GM21423 (cell line): ENCODE data around the gene TRUB1.

ENCODE experiments used
- ATAC-seq: cut with Tn5 transposase; IDR thresholded peaks from one replicate; pipeline ENCODE4 v1.9.1; 2021; ENCODE audit warnings: mild to moderate bottlenecking, moderate library complexity; ENCODE audit not compliant: unreplicated experiment

The TRUB1 gene

GRCh38 chr10:114974625-114975024 lies 36.6 kb downstream of the TRUB1 start:
- no peak for ATAC-seq

GRCh38 chr10:114975091-114975490 lies 37.1 kb downstream of the TRUB1 start:
- no peak for ATAC-seq

GRCh38 chr10:114982989-114983388 lies 45.0 kb downstream of the TRUB1 start:
- no peak for ATAC-seq

GRCh38 chr10:114987995-114988394 lies 50.0 kb downstream of the TRUB1 start:
- ATAC-seq: no peak

DNA sequence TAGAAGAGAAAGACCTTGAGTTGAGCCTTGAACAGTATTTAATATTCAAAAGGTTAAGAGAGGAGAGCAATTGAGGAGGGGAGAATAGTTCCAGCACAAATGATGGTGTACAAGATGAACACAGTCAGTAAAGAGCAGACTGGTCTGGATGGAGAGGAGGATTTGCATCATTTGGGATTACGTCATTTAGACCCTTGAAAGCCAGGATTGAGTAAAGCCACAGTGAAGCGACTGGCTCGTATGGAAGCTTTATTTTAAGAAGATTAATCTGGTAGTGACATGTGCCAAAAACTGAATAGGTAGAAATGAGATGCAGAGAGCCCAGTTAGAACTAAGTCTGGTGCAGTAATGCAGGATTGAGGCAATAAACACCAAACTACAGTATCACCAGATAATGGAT lies 52.6 kb downstream of the TRUB1 start:
- no peak for ATAC-seq

- ATAC-seq: no peak
Observed at GRCh38 chr10:114990991-114991390, 53.0 kb downstream of the TRUB1 start.

DNA sequence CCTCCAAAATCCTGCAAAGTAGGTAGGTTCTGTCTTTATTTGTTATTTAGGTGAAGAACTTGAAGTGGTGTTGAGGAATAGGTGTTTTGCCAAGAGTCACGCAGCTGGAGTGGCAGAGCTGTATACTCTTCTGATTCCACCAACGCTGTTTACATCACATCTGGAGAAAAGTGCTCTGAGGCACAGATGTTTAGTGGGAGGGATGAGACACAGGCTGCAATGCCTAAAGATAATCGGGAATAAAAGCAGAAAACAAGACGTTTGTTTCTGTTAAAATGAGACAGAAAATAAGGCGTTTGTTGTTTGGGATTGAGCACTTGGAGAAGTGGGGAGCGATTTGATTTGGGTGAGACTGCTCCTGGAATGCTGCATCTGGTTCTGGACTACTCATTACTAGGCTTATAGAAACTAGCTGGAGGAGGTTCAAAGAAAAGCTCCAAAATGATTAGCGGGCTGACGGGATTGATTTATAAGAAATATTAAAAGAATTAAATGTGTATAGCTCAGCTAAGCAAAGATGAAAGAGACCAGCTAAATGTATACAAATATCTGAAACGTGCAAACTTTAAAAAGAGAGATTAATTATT lies 54.3 kb downstream of the TRUB1 start:
- no peak for ATAC-seq

DNA sequence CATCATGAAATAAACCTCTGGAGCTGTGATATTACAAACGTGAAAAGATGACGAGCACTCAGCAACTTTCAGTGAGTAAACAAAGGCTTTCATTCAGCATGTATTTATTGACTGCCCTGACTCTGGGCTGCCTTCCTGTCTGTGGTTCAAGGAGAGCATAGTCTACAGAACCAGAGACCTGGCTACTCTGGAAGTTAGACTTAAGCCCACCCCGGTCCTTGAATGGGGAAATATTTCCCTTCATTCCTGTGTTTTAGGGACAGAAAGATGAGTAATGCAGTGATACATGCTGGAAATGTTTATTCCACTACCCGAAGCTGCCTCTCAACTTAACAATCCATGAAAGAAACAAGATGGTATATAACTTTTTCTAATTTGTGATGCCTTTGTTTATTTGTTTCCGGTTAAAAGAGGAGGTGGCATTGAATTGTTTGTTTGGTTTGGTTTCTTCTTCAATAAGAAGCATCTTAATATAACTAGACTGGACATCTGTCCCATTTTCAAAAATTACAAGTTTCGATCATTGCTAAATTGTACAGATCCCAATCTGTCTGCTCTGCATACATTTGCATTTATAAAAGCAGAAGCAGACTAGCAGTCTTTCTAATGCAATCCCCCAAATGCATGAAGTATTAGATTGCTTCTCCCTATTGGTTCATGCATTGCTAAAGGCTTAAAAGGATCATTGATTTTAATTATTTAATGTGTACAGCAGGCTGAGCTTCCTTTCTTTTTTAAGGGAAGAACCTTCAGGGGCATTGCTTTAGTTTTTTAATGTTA lies 57.7 kb downstream of the TRUB1 start:
- ATAC-seq: no peak

DNA sequence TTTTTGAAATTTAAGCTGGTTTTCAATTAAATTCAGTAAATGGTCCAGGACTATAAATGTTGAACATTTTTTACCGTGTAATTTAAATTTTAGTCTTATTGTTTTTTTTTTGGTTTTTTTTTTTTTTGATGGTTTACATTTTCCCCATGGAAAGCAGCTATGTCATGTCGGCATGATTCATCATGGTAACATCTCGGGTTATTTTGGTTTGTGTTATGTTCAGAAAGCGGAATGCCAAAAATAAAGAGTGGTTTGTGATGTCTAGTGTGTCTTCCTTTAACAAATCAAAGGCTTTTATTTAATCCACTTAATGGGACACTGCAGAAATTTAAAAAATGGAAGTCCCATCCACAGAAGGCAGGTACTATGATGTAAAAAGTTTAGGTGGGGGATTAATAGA lies 58.5 kb downstream of the TRUB1 start:
- no peak for ATAC-seq

- ATAC-seq: no peak
Observed at GRCh38 chr10:114998993-114999392, 61.0 kb downstream of the TRUB1 start.

DNA sequence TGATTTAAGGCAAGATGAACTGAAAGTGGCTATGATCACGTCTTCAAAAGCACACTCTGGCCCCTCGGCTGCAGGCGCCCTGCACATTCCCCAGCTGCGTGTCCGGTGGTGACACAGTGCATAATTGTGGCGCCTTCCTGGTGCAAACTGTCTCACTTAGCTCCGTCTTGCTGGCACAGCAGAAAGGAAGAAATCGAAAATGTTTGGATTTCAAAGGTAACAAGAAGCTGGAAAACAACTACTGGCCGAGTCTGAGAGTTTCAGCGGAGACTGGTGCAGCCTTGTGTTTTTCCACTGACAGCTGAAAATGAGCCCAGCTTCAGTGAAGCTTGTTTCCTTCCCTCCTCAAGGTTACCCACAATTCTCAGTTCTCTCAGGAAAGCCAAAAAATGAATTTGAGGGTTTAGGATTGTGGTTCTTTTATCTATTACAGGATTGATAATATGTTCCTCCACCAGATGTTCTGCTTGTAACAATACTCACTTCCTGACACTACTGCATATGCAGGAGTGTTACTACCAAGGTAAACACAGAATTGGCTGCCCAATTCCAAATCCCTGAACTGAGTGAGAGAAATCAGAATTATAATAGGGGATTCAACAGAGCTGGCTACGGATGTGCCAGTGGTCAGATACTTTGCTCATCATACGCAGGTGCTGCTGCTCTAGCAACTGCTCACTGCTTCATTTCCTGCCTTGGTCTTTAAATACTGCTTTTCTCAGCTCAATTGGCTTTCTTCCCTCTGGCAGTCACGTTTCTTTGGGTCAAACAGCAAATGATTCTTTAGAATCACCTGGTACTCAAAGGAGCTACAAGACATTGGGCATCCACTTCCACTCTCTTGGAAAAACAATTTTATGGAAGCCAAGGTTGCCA lies 63.7 kb downstream of the TRUB1 start:
- ATAC-seq: peak; percentile 63

- ATAC-seq: no peak
Observed at GRCh38 chr10:115003396-115003795, 65.4 kb downstream of the TRUB1 start.

GRCh38 chr10:115004236-115004862 lies 66.4 kb downstream of the TRUB1 start:
- ATAC-seq: no peak

DNA sequence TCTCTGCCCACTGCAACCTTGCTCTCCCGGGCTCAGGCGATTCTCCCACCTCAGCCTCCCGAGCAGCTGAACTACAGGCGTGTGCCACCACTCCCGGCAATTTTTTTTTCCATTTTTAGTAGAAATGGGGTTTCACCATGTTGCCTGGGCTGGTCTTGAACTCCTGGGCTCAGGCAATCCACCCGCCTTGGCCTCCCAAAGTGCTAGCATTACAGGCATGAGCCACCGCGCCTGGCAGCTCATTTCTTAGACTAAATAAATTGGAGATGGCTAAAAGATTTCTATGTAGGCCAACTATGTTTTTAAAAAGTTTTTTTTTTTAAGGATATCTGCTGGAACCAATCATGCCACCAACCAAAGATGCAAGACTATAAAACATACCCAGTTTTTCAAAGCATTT lies 67.8 kb downstream of the TRUB1 start:
- ATAC-seq: no peak

DNA sequence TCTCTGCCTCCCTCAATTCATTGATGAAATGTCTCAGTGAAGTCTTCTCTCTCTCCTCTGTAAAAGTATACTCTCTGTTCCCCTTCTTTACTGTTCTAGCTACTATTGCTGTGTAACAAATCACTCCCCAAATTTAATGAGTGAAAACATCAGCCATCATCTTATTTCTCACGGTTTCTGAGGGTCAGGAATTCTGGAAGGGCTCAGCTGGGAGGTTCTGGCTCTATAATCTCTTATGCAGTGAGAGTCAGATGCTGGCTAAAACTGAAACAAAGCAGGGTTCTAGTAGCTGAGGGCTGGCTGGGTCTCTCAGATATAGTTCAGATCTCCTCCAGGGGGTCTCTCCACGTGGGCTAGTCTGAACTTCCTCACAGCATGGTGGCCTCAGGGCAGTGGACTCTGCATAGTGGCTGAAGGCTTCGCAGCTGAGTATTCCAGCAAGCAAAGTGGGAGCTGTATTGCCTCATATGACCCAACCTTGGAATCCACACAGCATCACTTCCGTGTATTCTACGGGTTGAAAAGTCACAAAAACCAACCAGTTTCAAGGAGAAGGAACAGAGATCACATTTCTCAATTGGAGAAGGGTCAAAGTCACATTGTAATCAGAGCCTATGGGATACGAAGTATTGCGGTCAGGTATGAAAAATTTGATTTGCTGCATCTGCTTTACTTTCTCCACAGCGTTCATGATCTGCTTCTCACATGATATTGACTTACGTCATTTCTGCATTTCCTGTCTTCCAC lies 80.4 kb downstream of the TRUB1 start:
- no peak for ATAC-seq

- no peak for ATAC-seq
Observed at GRCh38 chr10:115020449-115020848, 82.5 kb downstream of the TRUB1 start.

- ATAC-seq: no peak
Observed at GRCh38 chr10:115022733-115023132, 84.7 kb downstream of the TRUB1 start.

GRCh38 chr10:115023715-115024114 lies 85.7 kb downstream of the TRUB1 start:
- ATAC-seq: no peak

DNA sequence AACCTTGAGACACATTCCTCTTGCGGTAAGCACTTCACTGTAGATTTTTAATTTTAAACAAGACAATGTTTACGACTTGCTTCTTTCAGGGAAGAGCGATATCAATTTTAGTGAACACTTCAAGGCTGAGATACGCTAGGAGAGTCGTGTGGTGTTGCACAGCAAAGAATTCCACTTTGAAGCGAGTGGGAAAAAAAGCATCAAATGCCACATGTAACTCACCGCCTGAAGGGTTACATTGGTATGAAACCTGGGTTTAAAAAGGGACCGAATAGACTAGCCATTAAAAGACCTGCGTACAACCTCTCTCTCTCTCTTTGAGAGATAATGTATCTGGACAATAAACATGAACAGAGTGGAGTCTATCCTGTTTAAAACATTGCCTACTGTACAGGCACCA lies 86.4 kb downstream of the TRUB1 start:
- ATAC-seq: no peak

DNA sequence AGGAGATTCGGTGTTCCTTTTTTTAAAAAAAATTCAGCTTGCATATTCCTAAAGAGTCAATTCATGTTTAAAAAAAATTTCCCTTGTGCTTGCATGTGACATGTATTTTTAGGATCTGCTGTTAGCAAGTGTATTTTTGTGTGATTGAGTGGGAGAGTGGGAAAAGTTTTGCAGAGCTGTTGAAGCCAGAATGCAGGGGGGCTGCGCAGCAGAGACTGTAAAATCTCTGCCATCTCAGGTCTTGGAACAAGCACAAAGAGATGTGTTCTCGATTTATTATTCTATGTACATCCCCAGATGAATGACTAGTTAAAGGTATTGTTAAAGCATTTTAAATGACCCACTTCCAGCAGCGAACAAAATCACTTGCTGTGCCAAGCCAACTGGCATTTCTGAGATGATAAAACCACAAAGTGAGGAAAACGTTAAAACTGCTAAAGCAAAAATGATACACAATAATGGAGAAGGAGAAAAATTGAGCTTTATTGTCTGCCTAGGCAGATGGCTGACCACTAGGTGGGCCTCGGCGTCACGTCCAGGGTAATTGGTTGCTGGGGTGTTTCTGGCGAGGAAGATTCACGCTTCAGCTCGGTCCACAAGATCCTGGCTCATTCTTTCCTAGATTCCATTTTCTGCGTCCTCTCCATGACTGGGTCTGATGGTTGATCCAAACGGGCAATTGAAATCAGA lies 88.2 kb downstream of the TRUB1 start:
- no peak for ATAC-seq
